ENCODE data around the gene LNP1. TPM values are rescaled to one million over a fixed set of nuclear protein-coding genes. Genes with fewer than 3 reads are reported as not detected.

Gene LNP1
- total and polyA plus RNA-seq, 2 of the 13 experiments (the other 11 are each of a cell fraction or from before 2014, with no cell fraction given), result 3.6 to 7.0 TPM

DNA sequence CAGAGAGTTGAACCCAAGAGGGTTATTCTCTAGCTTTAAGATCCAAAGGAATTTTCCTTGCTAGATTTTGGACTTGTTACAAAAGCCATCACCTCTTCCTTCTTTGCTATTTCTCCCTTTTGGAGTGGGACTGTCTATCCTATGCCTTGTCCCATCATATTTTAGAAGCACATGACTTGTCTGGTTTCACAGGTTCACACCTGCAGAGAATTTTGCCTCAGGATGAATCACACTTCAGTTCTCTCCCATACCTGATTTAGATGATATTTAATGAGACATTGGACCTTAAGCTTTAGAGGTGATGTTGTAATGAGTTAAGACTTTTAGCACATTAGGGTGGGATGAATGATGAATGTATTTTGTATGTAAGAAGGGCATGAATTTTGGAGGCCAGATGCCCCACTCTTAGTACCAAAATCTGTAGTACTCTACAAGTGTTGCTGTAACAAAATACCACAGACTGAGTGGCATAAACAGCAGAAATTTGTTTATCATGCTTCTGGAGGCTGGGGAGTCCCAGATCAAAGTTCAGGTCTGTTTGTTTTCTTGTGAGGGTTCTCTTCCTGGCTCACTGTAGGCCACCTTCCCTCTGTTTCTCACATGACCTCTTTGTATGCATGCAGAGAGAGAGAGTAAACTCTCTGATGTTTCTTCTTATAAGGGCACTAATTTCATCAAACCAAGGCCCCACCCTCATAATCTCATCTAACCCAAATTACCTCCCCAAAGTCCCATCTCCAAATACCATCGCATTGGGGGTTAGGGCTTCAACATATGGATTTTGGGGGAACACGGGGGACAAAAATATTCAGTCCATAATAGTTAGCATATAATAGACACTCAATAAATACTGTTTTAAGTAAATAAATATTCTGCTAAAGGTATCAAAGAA lies 10.0 kb downstream of the LNP1 start (continued):
- no peak for TF ChIP-seq ZFP82 (CRISPR knock-in tag; IDR thresholded peaks at IDR 0.05; ENCODE audit: borderline replicate concordance)
- no peak for TF ChIP-seq ZNF605 (CRISPR knock-in tag; IDR thresholded peaks at IDR 0.05)
- no peak for TF ChIP-seq GPN1 (CRISPR knock-in tag; IDR thresholded peaks at IDR 0.05; ENCODE audit: borderline replicate concordance)
- no peak for TF ChIP-seq FLYWCH1 (CRISPR knock-in tag; IDR thresholded peaks at IDR 0.05)
- TF ChIP-seq CCDC6 (CRISPR knock-in tag; IDR thresholded peaks at IDR 0.05), result no peak
- TF ChIP-seq ARNTL (CRISPR knock-in tag; IDR thresholded peaks at IDR 0.05), result 0 out of 2 replicates have a peak, but pooled peaks have one; percentile 19
- TF ChIP-seq, protein P1, sequence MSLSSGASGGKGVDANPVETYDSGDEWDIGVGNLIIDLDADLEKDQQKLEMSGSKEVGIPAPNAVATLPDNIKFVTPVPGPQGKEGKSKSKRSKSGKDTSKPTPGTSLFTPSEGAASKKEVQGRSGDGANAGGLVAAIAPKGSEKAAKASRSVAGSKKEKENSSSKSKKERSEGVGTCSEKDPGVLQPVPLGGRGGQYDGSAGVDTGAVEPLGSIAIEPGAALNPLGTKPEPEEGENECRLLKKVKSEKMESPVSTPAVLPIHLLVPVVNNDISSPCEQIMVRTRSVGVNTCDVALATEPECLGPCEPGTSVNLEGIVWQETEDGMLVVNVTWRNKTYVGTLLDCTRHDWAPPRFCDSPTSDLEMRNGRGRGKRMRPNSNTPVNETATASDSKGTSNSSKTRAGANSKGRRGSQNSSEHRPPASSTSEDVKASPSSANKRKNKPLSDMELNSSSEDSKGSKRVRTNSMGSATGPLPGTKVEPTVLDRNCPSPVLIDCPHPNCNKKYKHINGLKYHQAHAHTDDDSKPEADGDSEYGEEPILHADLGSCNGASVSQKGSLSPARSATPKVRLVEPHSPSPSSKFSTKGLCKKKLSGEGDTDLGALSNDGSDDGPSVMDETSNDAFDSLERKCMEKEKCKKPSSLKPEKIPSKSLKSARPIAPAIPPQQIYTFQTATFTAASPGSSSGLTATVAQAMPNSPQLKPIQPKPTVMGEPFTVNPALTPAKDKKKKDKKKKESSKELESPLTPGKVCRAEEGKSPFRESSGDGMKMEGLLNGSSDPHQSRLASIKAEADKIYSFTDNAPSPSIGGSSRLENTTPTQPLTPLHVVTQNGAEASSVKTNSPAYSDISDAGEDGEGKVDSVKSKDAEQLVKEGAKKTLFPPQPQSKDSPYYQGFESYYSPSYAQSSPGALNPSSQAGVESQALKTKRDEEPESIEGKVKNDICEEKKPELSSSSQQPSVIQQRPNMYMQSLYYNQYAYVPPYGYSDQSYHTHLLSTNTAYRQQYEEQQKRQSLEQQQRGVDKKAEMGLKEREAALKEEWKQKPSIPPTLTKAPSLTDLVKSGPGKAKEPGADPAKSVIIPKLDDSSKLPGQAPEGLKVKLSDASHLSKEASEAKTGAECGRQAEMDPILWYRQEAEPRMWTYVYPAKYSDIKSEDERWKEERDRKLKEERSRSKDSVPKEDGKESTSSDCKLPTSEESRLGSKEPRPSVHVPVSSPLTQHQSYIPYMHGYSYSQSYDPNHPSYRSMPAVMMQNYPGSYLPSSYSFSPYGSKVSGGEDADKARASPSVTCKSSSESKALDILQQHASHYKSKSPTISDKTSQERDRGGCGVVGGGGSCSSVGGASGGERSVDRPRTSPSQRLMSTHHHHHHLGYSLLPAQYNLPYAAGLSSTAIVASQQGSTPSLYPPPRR (CRISPR knock-in tag; IDR thresholded peaks at IDR 0.05; ENCODE audit: borderline replicate concordance), result no peak
- 0 out of 2 replicates have a peak, but pooled peaks have one; percentile 24 for TF ChIP-seq ZKSCAN8 (CRISPR knock-in tag; IDR thresholded peaks at IDR 0.05; ENCODE audit: borderline replicate concordance)
- TF ChIP-seq, protein P2, sequence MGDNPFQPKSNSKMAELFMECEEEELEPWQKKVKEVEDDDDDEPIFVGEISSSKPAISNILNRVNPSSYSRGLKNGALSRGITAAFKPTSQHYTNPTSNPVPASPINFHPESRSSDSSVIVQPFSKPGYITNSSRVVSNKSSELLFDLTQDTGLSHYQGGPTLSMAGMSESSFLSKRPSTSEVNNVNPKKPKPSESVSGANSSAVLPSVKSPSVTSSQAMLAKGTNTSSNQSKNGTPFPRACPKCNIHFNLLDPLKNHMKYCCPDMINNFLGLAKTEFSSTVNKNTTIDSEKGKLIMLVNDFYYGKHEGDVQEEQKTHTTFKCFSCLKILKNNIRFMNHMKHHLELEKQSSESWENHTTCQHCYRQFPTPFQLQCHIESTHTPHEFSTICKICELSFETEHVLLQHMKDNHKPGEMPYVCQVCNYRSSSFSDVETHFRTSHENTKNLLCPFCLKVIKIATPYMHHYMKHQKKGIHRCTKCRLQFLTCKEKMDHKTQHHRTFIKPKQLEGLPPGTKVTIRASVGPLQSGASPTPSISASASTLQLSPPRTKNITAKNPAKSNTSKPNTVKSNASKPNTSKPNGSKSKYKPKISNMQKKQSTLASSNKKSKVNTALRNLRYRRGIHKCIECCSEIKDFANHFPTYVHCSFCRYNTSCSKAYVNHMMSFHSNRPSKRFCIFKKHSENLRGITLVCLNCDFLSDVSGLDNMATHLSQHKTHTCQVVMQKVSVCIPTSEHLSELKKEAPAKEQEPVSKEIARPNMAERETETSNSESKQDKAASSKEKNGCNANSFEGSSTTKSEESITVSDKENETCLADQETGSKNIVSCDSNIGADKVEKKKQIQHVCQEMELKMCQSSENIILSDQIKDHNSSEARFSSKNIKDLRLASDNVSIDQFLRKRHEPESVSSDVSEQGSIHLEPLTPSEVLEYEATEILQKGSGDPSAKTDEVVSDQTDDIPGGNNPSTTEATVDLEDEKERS (CRISPR knock-in tag; IDR thresholded peaks at IDR 0.05), result peak; percentile 39; the same call in 1 of the 2 replicates
- TF ChIP-seq, protein P3, sequence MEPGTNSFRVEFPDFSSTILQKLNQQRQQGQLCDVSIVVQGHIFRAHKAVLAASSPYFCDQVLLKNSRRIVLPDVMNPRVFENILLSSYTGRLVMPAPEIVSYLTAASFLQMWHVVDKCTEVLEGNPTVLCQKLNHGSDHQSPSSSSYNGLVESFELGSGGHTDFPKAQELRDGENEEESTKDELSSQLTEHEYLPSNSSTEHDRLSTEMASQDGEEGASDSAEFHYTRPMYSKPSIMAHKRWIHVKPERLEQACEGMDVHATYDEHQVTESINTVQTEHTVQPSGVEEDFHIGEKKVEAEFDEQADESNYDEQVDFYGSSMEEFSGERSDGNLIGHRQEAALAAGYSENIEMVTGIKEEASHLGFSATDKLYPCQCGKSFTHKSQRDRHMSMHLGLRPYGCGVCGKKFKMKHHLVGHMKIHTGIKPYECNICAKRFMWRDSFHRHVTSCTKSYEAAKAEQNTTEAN (CRISPR knock-in tag; conservative IDR thresholded peaks at IDR 0.05), result no peak
- no peak for TF ChIP-seq CCAR2 (optimal IDR thresholded peaks at IDR 0.05; ENCODE audit: low read depth, low read length)
- TF ChIP-seq ZNF619 (CRISPR knock-in tag; IDR thresholded peaks at IDR 0.05), result no peak
- no peak for TF ChIP-seq MTA3 (CRISPR knock-in tag; IDR thresholded peaks at IDR 0.05)
- TF ChIP-seq, protein P4, sequence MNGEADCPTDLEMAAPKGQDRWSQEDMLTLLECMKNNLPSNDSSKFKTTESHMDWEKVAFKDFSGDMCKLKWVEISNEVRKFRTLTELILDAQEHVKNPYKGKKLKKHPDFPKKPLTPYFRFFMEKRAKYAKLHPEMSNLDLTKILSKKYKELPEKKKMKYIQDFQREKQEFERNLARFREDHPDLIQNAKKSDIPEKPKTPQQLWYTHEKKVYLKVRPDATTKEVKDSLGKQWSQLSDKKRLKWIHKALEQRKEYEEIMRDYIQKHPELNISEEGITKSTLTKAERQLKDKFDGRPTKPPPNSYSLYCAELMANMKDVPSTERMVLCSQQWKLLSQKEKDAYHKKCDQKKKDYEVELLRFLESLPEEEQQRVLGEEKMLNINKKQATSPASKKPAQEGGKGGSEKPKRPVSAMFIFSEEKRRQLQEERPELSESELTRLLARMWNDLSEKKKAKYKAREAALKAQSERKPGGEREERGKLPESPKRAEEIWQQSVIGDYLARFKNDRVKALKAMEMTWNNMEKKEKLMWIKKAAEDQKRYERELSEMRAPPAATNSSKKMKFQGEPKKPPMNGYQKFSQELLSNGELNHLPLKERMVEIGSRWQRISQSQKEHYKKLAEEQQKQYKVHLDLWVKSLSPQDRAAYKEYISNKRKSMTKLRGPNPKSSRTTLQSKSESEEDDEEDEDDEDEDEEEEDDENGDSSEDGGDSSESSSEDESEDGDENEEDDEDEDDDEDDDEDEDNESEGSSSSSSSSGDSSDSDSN (CRISPR knock-in tag; IDR thresholded peaks at IDR 0.05), result no peak
- TF ChIP-seq NFRKB (IDR thresholded peaks at IDR 0.05), result no peak
- peak; percentile 56; the same call in 1 of the 2 replicates for TF ChIP-seq ZMYM4 (CRISPR knock-in tag; IDR thresholded peaks at IDR 0.05)
- 0 out of 2 replicates have a peak, but pooled peaks have one; percentile 49 for TF ChIP-seq MED1 (CRISPR knock-in tag; IDR thresholded peaks at IDR 0.05)
- TF ChIP-seq POLR2AphosphoS5 (IDR thresholded peaks at IDR 0.05; ENCODE audit: low read depth, low read length), result no peak
